SK-N-SH (cell line): ENCODE results near the gene BCAN. TPM values are rescaled to one million over a fixed set of nuclear protein-coding genes. Genes with fewer than 3 reads are reported as not detected.

Experiments used
- CTCF ChIA-PET: fragments of 300-600, 350-600 bp; formaldehyde crosslinking; extraction: SDS; loops from one replicate; lab custom pipeline; 2021; lab: Yijun Ruan, JAX
- POLR2A ChIA-PET: fragments of 350-600 bp; sonication (Branson Sonifier 250); formaldehyde crosslinking; extraction: SDS; loops from one replicate; lab custom pipeline; 2020; ENCODE audit warnings: antibody characterized with exemption, inconsistent platforms; lab: Yijun Ruan, JAX
- DNase-seq: peaks from one replicate; pipeline ENCODE4 v3.0.0; 2012
- H2AFZ ChIP-seq: fragments of 200-600 bp; sonication (generic); 2 replicates; pipeline ENCODE4 v1.8.1; 2016; ENCODE audit warnings: antibody characterized with exemption, mild to moderate bottlenecking, low read depth
- H3F3A ChIP-seq: fragments of 200-600 bp; sonication (generic); replicated peaks from 2 replicates; pipeline ENCODE3; 2016; ENCODE audit warnings: antibody characterized with exemption, mild to moderate bottlenecking; ENCODE audit not compliant: insufficient read depth
- H3K27ac ChIP-seq, 2 experiments: fragments of 200-500 bp in 1 of 2; fragments of 200-600 bp in 1 of 2; sonication (Bioruptor generic) in 1 of 2; sonication (generic), shearing (Covaris generic) in 1 of 2; 2 replicates each; pipeline versions ENCODE4 v1.5.1 to v1.6.1; 2014 to 2016; ENCODE audit warnings: low read depth in 2 of 2, inconsistent platforms in 1 of 2, low read length in 1 of 2, mild to moderate bottlenecking in 1 of 2, mixed read lengths in 1 of 2
- H3K27me3 ChIP-seq: fragments of 200-600 bp; sonication (generic), shearing (Covaris generic); 2 replicates; pipeline ENCODE4 v1.6.1; 2016; ENCODE audit warnings: mixed run types; ENCODE audit not compliant: insufficient read depth
- H3K36me3 ChIP-seq, 2 experiments: fragments of 200-500 bp in 1 of 2; fragments of 200-600 bp in 1 of 2; sonication (Bioruptor generic) in 1 of 2; sonication (generic) in 1 of 2; replicated peaks in 1 of 2; 2 replicates each; pipeline versions ENCODE3 to v1.5.1; 2014 to 2016; ENCODE audit warnings: low read length in 1 of 2, mild to moderate bottlenecking in 1 of 2; ENCODE audit not compliant: insufficient read depth in 2 of 2, control insufficient read depth in 1 of 2
- H3K4me1 ChIP-seq, 2 experiments: fragments of 200-500 bp in 1 of 2; fragments of 200-600 bp in 1 of 2; sonication (Bioruptor generic) in 1 of 2; sonication (generic), shearing (Covaris generic) in 1 of 2; 2 replicates each; pipeline versions ENCODE4 v1.5.1 to v1.6.1; 2014 to 2016; ENCODE audit warnings: low read depth in 1 of 2, low read length in 1 of 2, mixed run types in 1 of 2; ENCODE audit not compliant: insufficient read depth in 2 of 2, control insufficient read depth in 1 of 2
- H3K4me2 ChIP-seq: fragments of 200-600 bp; sonication (generic), shearing (Covaris generic); 2 replicates; pipeline ENCODE4 v1.6.1; 2017; ENCODE audit warnings: mixed run types
- H3K4me3 ChIP-seq, 2 experiments: fragments of 200-500 bp in 1 of 2; fragments of 200-600 bp in 1 of 2; sonication (Bioruptor generic) in 1 of 2; sonication (generic), shearing (Covaris generic) in 1 of 2; 2 replicates each; pipeline versions ENCODE4 v1.5.1 to v1.8.1; 2014 to 2016; ENCODE audit warnings: low read depth in 2 of 2, inconsistent platforms in 1 of 2, low read length in 1 of 2, mild to moderate bottlenecking in 1 of 2, mixed read lengths in 1 of 2, moderate library complexity in 1 of 2
- H3K79me2 ChIP-seq: fragments of 200-600 bp; sonication (generic); 2 replicates; pipeline ENCODE4 v1.8.1; 2017; ENCODE audit warnings: mild to moderate bottlenecking; ENCODE audit not compliant: insufficient read depth
- H3K9ac ChIP-seq: fragments of 200-600 bp; sonication (generic); 2 replicates; pipeline ENCODE4 v1.6.1; 2017; ENCODE audit warnings: mixed run types
- H3K9me2 ChIP-seq: fragments of 200-600 bp; sonication (generic); 2 replicates; pipeline ENCODE4 v1.6.1; 2017; ENCODE audit warnings: mixed run types
- H3K9me3 ChIP-seq: fragments of 200-600 bp; sonication (generic); 2 replicates; pipeline ENCODE4 v1.6.1; 2017; ENCODE audit warnings: mixed run types, mild to moderate bottlenecking, moderate library complexity
- H4K20me1 ChIP-seq: fragments of 200-600 bp; sonication (generic); 2 replicates; pipeline ENCODE4 v1.6.1; 2017; ENCODE audit warnings: mild to moderate bottlenecking, mixed run types; ENCODE audit not compliant: insufficient read depth
- EZH2phosphoT487 ChIP-seq: fragments of 200-600 bp; sonication (generic); IDR thresholded peaks from 2 replicates; pipeline ENCODE4 v1.6.1; 2017; ENCODE audit warnings: low read depth, mixed run types, mild to moderate bottlenecking, antibody characterized with exemption, moderate library complexity, borderline replicate concordance
- FOSL2 ChIP-seq: IDR thresholded peaks from 2 replicates; pipeline ENCODE4 v1.4.0; 2012; ENCODE audit warnings: low read depth, mild to moderate bottlenecking, moderate library complexity, borderline replicate concordance
- FOXM1 ChIP-seq: IDR thresholded peaks from 2 replicates; pipeline ENCODE4 v1.4.0; 2012; ENCODE audit warnings: low read depth, mild to moderate bottlenecking
- JUND ChIP-seq: IDR thresholded peaks from 2 replicates; pipeline ENCODE4 v1.4.0; 2012
- MEF2A ChIP-seq: IDR thresholded peaks from 2 replicates; pipeline ENCODE4 v1.4.0; 2012; ENCODE audit warnings: low read depth, borderline replicate concordance
- POLR2AphosphoS5 ChIP-seq: IDR thresholded peaks from 2 replicates; pipeline ENCODE4 v1.6.1; 2012; ENCODE audit warnings: low read depth, low read length
- RXRA ChIP-seq: IDR thresholded peaks from 2 replicates; pipeline ENCODE4 v1.4.0; 2012; ENCODE audit warnings: low read depth, mild to moderate bottlenecking, borderline replicate concordance
- TCF12 ChIP-seq: IDR thresholded peaks from 2 replicates; pipeline ENCODE4 v1.4.0; 2012
- USF2 ChIP-seq: fragments of 150-350 bp; IDR thresholded peaks from 2 replicates; pipeline ENCODE4 v1.6.1; 2017; ENCODE audit warnings: antibody characterized with exemption, low read length, low read depth, borderline replicate concordance
- WGBS: methylation state at CpG from one replicate; pipeline ENCODE4 v1.1.6; 2017; ENCODE audit warnings: low lambda C conversion rate; 5-methylcytosine and 5-hydroxymethylcytosine counted together
- polyA plus RNA-seq, 3 experiments: library from polyadenylated mRNA; depleted of rRNA; stranded (reverse); fragments of >200 nt; gene quantifications; 2 replicates each; pipeline ENCODE4 v1.2.3, GENCODE V29; 2012

The BCAN gene
- polyA plus RNA-seq, 1 of the 3 experiments (the other 2 are of a cell fraction) = 0.25 TPM

GRCh38 chr1:156663178-156663577 is 21.3 kb downstream of the BCAN start:
- H3K9me2 ChIP-seq = no peaks in the 10 kb centered on the region
- no peaks in the 10 kb centered on the region for H3K36me3 ChIP-seq
- WGBS = 44% methylated on average over 5 of the region's 5 CpGs
- POLR2A ChIA-PET = no interaction called here
- no peaks in the 10 kb centered on the region for H4K20me1 ChIP-seq
- peaks cover 21% of the 10 kb centered on the region for H3F3A ChIP-seq
- no peaks in the 10 kb centered on the region for H3K27me3 ChIP-seq
- H2AFZ ChIP-seq = no peak overlapping the region; the same call in 1 of the 2 replicates
- peaks cover 41 to 48% of the 10 kb centered on the region in 2 experiments; a peak in 3 of 4 replicates for H3K4me1 ChIP-seq
- no peak overlapping the region for H3K4me2 ChIP-seq
- no peaks in the 10 kb centered on the region for H3K9me3 ChIP-seq
- H3K4me3 ChIP-seq = no peak overlapping the region
- H3K27ac ChIP-seq = peak overlapping the region in 1 of 2 experiments; percentile 87; a peak in 1 of 4 replicates
- no peak overlapping the region for H3K9ac ChIP-seq
- H3K79me2 ChIP-seq = no peaks in the 10 kb centered on the region
- TF ChIP-seq EZH2phosphoT487 (no peak), FOXM1 (no peak), FOSL2 (peak; percentile 22; the same call in 1 of the 2 replicates), RXRA (no peak), TCF12 (peak; percentile 48; the same call in 1 of the 2 replicates), POLR2AphosphoS5 (no peak), MEF2A (peak; percentile 57; the same call in 1 of the 2 replicates), USF2 (no peak)
- TF ChIP-seq, all 33 proteins: peak for 3
- DNase-seq = no peak
- CTCF ChIA-PET = interaction anchor here (0.6 to 13.1 kb wide), 5 partner anchors 19 to 64 kb away, joined by 3 to 682 read pairs (median 252); partner anchors contain the start of genes BCAN, HAPLN2, ISG20L2 and METTL25B

GRCh38 chr1:156664046-156664766 is 22.3 kb downstream of the BCAN start:
- CTCF ChIA-PET = interaction anchor here (1.0 to 13.1 kb wide), 4 partner anchors 18 to 226 kb away, joined by 4 to 682 read pairs (median 336); partner anchors contain the start of genes HAPLN2, ISG20L2, METTL25B and NES
- Histone ChIP-seq H3K27ac (peak overlapping the region in 1 of 2 experiments; percentile 87; a peak in 1 of 4 replicates), H3K9ac (no peak overlapping the region), H3K9me2 (no peaks in the 10 kb centered on the region), H3F3A (peaks cover 21% of the 10 kb centered on the region), H3K27me3 (no peaks in the 10 kb centered on the region), H4K20me1 (no peaks in the 10 kb centered on the region), H3K9me3 (no peaks in the 10 kb centered on the region), H3K4me3 (no peak overlapping the region), H3K36me3 (no peaks in the 10 kb centered on the region), H3K79me2 (no peaks in the 10 kb centered on the region), H3K4me2 (peak overlapping the region; percentile 53; the same call in 1 of the 2 replicates), H2AFZ (no peak overlapping the region), H3K4me1 (peaks cover 46 to 51% of the 10 kb centered on the region in 2 experiments; a peak in 3 of 4 replicates)
- 79% methylated on average over 5 of the region's 5 CpGs for WGBS
- TF ChIP-seq TCF12 (peak; percentile 46), JUND (no peak)
- DNase-seq = no peak
- POLR2A ChIA-PET = interaction anchor here (2.3 kb wide), 1 partner anchor 12 kb away, joined by 14 read pairs; the partner anchor contains the start of gene NES
